MM.1S (cell line): ENCODE data around the gene TMEM235.

Experiments used
- EZH2 ChIP-seq: fragments of 300-600 bp; sonication (generic); optimal IDR thresholded peaks from 2 replicates; pipeline ENCODE3; 2017; ENCODE audit warnings: low read depth, mild to moderate bottlenecking, antibody characterized with exemption, low read length, mixed read lengths
- EZH2phosphoT487 ChIP-seq: fragments of 300-600 bp; sonication (generic); IDR thresholded peaks from 2 replicates; pipeline ENCODE4 v1.6.1; 2018; ENCODE audit warnings: antibody characterized with exemption, low read length
- TF ChIP-seq, protein P1 (sequence below): fragments of 300-600 bp; sonication (generic); IDR thresholded peaks from 2 replicates; pipeline ENCODE4 v1.5.1; 2016; ENCODE audit warnings: antibody characterized with exemption, low read length, mixed read lengths

DNA sequence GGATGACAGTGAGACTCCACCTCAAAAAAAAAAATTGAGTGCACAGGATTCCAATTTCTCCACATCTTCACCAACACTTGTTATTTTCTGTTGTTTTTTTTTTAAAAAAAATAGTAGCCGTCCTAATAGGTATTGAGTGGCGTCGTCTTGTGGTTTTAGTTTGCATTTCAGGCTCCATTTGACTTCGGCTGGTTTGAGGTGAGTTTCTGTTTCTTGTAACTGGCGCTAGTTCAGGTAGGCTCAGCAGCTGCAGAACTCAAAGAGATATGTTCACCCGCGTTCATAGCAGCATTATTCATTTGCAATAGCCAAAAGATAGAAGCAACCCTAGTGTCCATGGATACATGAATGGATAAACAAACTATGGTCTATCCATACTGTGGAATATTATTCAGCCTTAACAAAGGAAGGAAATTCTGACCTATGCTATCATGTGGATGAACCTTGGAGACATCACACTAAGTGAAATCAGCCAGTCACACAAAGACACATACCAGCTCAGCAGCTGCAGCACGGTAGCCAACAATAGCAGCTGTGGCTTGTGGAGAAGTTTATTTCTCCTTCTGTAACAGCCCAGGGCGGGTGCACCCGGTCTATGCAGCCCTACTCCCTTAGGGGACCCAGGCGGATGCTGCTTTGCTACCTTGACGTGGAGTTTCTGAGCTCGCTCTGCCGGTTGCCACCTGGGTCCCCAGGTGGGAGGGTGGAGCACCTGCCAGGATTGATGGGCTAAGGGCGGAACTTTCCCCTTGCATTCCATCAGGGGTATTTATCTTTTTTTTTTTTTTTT lies 44.9 kb downstream of the TMEM235 start:
- TF ChIP-seq, protein P1, sequence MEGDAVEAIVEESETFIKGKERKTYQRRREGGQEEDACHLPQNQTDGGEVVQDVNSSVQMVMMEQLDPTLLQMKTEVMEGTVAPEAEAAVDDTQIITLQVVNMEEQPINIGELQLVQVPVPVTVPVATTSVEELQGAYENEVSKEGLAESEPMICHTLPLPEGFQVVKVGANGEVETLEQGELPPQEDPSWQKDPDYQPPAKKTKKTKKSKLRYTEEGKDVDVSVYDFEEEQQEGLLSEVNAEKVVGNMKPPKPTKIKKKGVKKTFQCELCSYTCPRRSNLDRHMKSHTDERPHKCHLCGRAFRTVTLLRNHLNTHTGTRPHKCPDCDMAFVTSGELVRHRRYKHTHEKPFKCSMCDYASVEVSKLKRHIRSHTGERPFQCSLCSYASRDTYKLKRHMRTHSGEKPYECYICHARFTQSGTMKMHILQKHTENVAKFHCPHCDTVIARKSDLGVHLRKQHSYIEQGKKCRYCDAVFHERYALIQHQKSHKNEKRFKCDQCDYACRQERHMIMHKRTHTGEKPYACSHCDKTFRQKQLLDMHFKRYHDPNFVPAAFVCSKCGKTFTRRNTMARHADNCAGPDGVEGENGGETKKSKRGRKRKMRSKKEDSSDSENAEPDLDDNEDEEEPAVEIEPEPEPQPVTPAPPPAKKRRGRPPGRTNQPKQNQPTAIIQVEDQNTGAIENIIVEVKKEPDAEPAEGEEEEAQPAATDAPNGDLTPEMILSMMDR: peak; percentile 26; the same call in 1 of the 2 replicates
- TF ChIP-seq EZH2 (no peak), EZH2phosphoT487 (no peak)
